GM13976 (cell line): ENCODE data around the gene WDR72.
"Not testable (repeated sequence)": the region's sequence is repeated elsewhere in the genome, so short reads cannot be mapped to it uniquely, and the experiment has no call there.

Experiments
- DNase-seq: peaks from one replicate; pipeline ENCODE4 v3.0.0; 2012; ENCODE audit warnings: low spot score
- in situ Hi-C: fragments of 300-500 bp; cut with MboI; formaldehyde crosslinking; loops from one replicate; pipeline ENCODE4 v1.12.0; 2022; ENCODE audit warnings: low sequenced_read_pairs, mixed read lengths, inconsistent platforms; ENCODE audit not compliant: unreplicated experiment
- TF ChIP-seq, protein P1 (sequence below): IDR thresholded peaks from 2 replicates; pipeline ENCODE4 v1.5.1; 2012; ENCODE audit warnings: borderline replicate concordance, mild to moderate bottlenecking; ENCODE audit not compliant: insufficient read depth; ENCODE audit errors: extremely low read depth, missing control alignments, control extremely low read depth

Gene WDR72

GRCh38 chr15:53713218-53713617, 46.2 kb downstream of the WDR72 start:
- DNase-seq: no peak
- in situ Hi-C loops: no loop called here
- TF ChIP-seq, protein P1, sequence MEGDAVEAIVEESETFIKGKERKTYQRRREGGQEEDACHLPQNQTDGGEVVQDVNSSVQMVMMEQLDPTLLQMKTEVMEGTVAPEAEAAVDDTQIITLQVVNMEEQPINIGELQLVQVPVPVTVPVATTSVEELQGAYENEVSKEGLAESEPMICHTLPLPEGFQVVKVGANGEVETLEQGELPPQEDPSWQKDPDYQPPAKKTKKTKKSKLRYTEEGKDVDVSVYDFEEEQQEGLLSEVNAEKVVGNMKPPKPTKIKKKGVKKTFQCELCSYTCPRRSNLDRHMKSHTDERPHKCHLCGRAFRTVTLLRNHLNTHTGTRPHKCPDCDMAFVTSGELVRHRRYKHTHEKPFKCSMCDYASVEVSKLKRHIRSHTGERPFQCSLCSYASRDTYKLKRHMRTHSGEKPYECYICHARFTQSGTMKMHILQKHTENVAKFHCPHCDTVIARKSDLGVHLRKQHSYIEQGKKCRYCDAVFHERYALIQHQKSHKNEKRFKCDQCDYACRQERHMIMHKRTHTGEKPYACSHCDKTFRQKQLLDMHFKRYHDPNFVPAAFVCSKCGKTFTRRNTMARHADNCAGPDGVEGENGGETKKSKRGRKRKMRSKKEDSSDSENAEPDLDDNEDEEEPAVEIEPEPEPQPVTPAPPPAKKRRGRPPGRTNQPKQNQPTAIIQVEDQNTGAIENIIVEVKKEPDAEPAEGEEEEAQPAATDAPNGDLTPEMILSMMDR: no peak

DNA sequence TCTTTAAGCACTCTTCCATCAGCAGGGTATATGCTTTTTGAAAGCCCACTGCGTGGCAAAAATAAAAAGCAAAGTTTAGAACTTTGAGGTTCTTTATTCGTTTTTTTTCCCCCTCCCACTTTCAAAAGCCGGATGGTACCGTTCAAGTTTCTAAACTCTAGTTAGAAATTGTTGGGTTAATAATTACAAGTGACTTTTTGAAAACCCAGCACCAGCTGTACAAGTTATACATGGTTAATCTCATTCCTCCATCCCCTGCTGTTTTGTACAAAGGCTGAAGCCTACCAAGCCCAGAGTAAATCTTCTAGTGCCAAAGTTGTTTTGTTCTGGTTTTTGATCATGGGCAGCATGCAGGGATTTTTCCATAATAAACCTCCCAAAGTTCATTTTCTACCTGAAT, 48.6 kb downstream of the WDR72 start:
- in situ Hi-C loops: no loop called here
- no peak for DNase-seq
- TF ChIP-seq, protein P1: no peak

GRCh38 chr15:53709821-53710220, 49.6 kb downstream of the WDR72 start:
- DNase-seq: no peak
- in situ Hi-C loops: no loop called here
- TF ChIP-seq, protein P1: no peak

DNA sequence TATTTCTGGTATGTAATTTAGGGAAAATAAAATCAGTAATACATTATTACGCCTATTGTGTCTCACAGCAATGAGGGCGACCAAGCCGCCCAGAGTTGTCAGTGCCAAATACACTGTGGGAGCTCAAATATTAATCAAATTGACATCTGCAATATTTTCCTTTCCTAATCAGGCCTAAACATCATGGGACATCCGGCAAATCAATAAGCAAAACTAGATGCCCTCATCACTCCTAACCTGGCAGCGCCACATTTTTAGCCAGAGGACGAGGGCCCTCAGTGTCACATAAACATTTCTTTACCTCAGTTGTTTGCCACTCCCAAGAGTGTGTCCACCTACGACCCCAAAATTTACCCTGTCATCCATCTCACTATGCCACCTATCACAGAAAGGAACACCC, 64.1 kb downstream of the WDR72 start:
- in situ Hi-C loops: no loop called here
- no peak for DNase-seq
- TF ChIP-seq, protein P1: no peak

GRCh38 chr15:53694476-53694874, 65.0 kb downstream of the WDR72 start:
- TF ChIP-seq, protein P1: no peak
- in situ Hi-C loops: no loop called here
- no peak for DNase-seq

- DNase-seq: no peak
- TF ChIP-seq, protein P1: no peak
- in situ Hi-C loops: no loop called here
Measured at GRCh38 chr15:53693729-53694475, 65.6 kb downstream of the WDR72 start.

DNA sequence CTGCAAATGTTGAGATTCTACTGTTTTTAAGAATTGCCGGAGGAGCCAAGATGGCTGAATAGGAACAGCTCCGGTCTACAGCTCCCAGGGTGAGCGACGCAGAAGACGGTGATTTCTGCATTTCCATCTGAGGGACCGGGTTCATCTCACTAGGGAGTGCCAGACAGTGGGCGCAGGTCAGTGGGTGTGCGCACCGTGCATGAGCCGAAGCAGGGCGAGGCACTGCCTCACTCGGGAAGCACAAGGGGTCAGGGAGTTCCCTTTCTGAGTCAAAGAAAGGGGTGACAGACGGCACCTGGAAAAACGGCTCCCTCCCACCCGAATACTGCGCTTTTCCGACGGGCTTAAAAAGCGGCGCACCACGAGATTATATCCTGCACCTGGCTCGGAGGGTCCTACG, 75.3 kb downstream of the WDR72 start:
- in situ Hi-C loops, DNase-seq: not testable (repeated sequence)
